Measurements from ENCODE around the gene TMCO1. TPM values are rescaled to one million over a fixed set of nuclear protein-coding genes. Genes with fewer than 3 reads are reported as not detected.

TMCO1 gene
- total RNA-seq, 1 experiment from 2014 or later: 80.6 TPM

GRCh38 chr1:165696625-165697100 lies 72.0 kb downstream of the TMCO1 start:
- H3K4me3 ChIP-seq (ENCODE audit: low read length): peak overlapping the region; percentile 97
- peak overlapping the region; percentile 90 for H3K4me2 ChIP-seq (ENCODE audit: low read length)
- no peak overlapping the region for H3K27ac ChIP-seq (ENCODE audit: low read length)
- H3K36me3 ChIP-seq (ENCODE audit: low read depth, low read length): peaks cover 6% of the 10 kb centered on the region
- peaks cover 13% of the 10 kb centered on the region for H4K20me1 ChIP-seq (ENCODE audit: low read length)
- peak overlapping the region; percentile 88; the same call in 1 of the 2 replicates for H3K9ac ChIP-seq (ENCODE audit: low read length)
- H3K79me2 ChIP-seq (ENCODE audit: low read length): peaks cover 46% of the 10 kb centered on the region
- ATAC-seq (peak; percentile 6), DNase-seq (peak; percentile 56)
- H3K27me3 ChIP-seq (ENCODE audit: low read length): no peaks in the 10 kb centered on the region
- H3K9me2 ChIP-seq (replicated peaks; ENCODE audit: low read length): no peaks in the 10 kb centered on the region
- H2AFZ ChIP-seq (ENCODE audit: low read length): no peak overlapping the region
- H3K9me3 ChIP-seq (ENCODE audit: low read length): no peaks in the 10 kb centered on the region
- POLR2A ChIA-PET (ENCODE audit: unreplicated experiment): interaction anchor here (1.1 kb wide), 1 partner anchor 72 kb away, joined by 3 read pairs; the partner anchor contains the start of gene TMCO1
- peaks cover 3% of the 10 kb centered on the region for H3F3A ChIP-seq (ENCODE audit: low read length, unreplicated experiment)
- H3K4me1 ChIP-seq (ENCODE audit: insufficient read depth, low read length): peaks cover 18% of the 10 kb centered on the region
- CTCF ChIA-PET: no interaction called here
- intact Hi-C loops (cut with micrococcal nuclease): loop anchor here (1.0 to 10.0 kb wide), 2 partner anchors 21 to 322 kb away; no protein-coding TSS in a partner anchor
- BruUV-seq (replicated peaks): no TSS peak
- TF ChIP-seq EZH2phosphoT487 (IDR thresholded peaks at IDR 0.05; ENCODE audit: borderline replicate concordance, low read length) (no peak), CTCF (conservative IDR thresholded peaks at IDR 0.05; ENCODE audit: low read depth, low read length) (no peak), EZH2 (IDR thresholded peaks at IDR 0.05; ENCODE audit: low read length, unreplicated experiment) (no peak)

- H3K27me3 ChIP-seq (ENCODE audit: low read length): no peaks in the 10 kb centered on the region
- no peak overlapping the region for H3K4me3 ChIP-seq (ENCODE audit: low read length)
- H3K9ac ChIP-seq (ENCODE audit: low read length): no peak overlapping the region
- H4K20me1 ChIP-seq (ENCODE audit: low read length): peaks cover 13% of the 10 kb centered on the region
- H3K9me2 ChIP-seq (replicated peaks; ENCODE audit: low read length): no peaks in the 10 kb centered on the region
- no peak for ATAC-seq
- intact Hi-C loops (cut with micrococcal nuclease): loop anchor here (10.0 kb wide), 1 partner anchor 320 kb away; no protein-coding TSS in a partner anchor
- no peak overlapping the region for H2AFZ ChIP-seq (ENCODE audit: low read length)
- peaks cover 3% of the 10 kb centered on the region for H3F3A ChIP-seq (ENCODE audit: low read length, unreplicated experiment)
- no peaks in the 10 kb centered on the region for H3K9me3 ChIP-seq (ENCODE audit: low read length)
- no peak overlapping the region for H3K4me2 ChIP-seq (ENCODE audit: low read length)
- no TSS peak for BruUV-seq (replicated peaks)
- peaks cover 52% of the 10 kb centered on the region for H3K79me2 ChIP-seq (ENCODE audit: low read length)
- no peak for TF ChIP-seq EZH2 (IDR thresholded peaks at IDR 0.05; ENCODE audit: low read length, unreplicated experiment)
- peaks cover 6% of the 10 kb centered on the region for H3K36me3 ChIP-seq (ENCODE audit: low read depth, low read length)
- peaks cover 18% of the 10 kb centered on the region for H3K4me1 ChIP-seq (ENCODE audit: insufficient read depth, low read length)
- DNase-seq: no peak
- ChIA-PET CTCF (interaction anchor here (0.6 kb wide), 1 partner anchor 20 kb away, joined by 4 read pairs; no protein-coding TSS in a partner anchor), POLR2A (ENCODE audit: unreplicated experiment) (no interaction called here)
- no peak overlapping the region for H3K27ac ChIP-seq (ENCODE audit: low read length)
Measured at GRCh38 chr1:165695031-165695430, 73.6 kb downstream of the TMCO1 start.

- H3K4me3 ChIP-seq (ENCODE audit: low read length): no peak overlapping the region
- no peaks in the 10 kb centered on the region for H3K27me3 ChIP-seq (ENCODE audit: low read length)
- H3F3A ChIP-seq (ENCODE audit: low read length, unreplicated experiment): no peaks in the 10 kb centered on the region
- H3K4me1 ChIP-seq (ENCODE audit: insufficient read depth, low read length): no peaks in the 10 kb centered on the region
- no TSS peak for BruUV-seq (replicated peaks)
- H3K79me2 ChIP-seq (ENCODE audit: low read length): peaks cover 69% of the 10 kb centered on the region
- no peak overlapping the region for H3K27ac ChIP-seq (ENCODE audit: low read length)
- no peak for ATAC-seq
- peaks cover 8% of the 10 kb centered on the region; the same call in 1 of the 2 replicates for H4K20me1 ChIP-seq (ENCODE audit: low read length)
- H3K4me2 ChIP-seq (ENCODE audit: low read length): no peak overlapping the region
- no peak overlapping the region for H3K9ac ChIP-seq (ENCODE audit: low read length)
- H3K9me3 ChIP-seq (ENCODE audit: low read length): no peaks in the 10 kb centered on the region
- DNase-seq: no peak
- CTCF ChIA-PET: no interaction called here
- no peak for TF ChIP-seq EZH2 (IDR thresholded peaks at IDR 0.05; ENCODE audit: low read length, unreplicated experiment)
- TF ChIP-seq CTCF (conservative IDR thresholded peaks at IDR 0.05; ENCODE audit: low read depth, low read length): no peak
- no peak for TF ChIP-seq EZH2phosphoT487 (IDR thresholded peaks at IDR 0.05; ENCODE audit: borderline replicate concordance, low read length)
- intact Hi-C loops (cut with micrococcal nuclease): no loop called here
- no peaks in the 10 kb centered on the region for H3K9me2 ChIP-seq (replicated peaks; ENCODE audit: low read length)
- H2AFZ ChIP-seq (ENCODE audit: low read length): no peak overlapping the region
- POLR2A ChIA-PET (ENCODE audit: unreplicated experiment): interaction anchor here (0.7 kb wide), 1 partner anchor 10 kb away, joined by 5 read pairs; the partner anchor contains the start of gene ALDH9A1
- peaks cover 15% of the 10 kb centered on the region for H3K36me3 ChIP-seq (ENCODE audit: low read depth, low read length)
Measured at GRCh38 chr1:165688046-165688445, 80.6 kb downstream of the TMCO1 start.

Measured in PC-3 (cell line).